Measurements from ENCODE around the gene IDH3G.

IDH3G gene

DNA sequence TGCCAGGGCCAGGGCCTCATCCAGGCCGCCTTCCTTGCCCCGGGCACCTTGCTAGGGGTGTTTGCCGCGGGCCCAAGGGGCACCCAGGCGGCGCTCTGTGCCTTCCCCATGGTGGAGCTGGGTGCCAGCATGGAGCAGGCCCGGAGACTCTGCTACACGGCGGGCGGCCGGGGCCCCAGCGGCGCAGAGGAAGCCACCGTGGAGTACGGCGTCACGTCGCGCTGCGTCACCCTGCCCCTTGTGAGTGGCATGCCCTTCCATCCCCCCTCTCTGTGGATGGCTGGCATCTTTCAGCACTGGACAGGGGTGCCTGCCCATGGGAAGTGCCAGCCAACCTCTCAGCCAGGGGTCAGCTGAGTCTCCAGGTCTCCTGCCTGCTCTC is 26.5 kb downstream of the IDH3G start:
- TF ChIP-seq GATA3 (IDR thresholded peaks at IDR 0.05; ENCODE audit: low read depth, low read length): no peak
- no peak for TF ChIP-seq GATA2 (IDR thresholded peaks at IDR 0.05; ENCODE audit: low read depth, low read length)

DNA sequence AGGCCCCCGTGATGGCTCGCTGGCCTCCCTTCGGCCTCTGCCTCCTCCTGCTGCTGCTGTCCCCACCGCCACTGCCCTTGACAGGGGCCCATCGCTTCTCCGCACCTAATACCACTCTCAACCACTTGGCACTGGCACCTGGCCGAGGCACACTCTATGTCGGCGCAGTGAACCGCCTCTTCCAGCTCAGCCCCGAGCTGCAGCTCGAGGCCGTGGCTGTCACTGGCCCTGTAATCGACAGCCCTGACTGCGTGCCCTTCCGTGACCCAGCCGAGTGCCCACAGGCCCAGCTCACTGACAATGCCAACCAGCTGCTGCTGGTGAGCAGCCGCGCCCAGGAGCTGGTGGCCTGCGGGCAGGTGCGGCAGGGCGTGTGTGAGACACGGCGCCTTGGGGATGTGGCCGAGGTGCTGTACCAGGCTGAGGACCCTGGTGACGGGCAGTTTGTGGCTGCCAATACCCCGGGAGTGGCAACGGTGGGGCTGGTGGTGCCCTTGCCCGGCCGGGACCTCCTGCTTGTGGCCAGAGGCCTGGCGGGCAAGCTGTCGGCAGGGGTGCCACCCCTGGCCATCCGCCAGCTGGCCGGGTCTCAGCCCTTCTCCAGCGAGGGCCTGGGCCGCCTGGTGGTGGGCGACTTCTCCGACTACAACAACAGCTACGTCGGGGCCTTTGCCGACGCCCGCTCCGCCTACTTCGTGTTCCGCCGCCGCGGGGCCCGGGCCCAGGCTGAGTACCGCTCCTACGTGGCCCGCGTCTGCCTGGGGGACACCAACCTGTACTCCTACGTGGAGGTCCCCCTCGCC is 27.1 kb downstream of the IDH3G start:
- TF ChIP-seq GATA2 (IDR thresholded peaks at IDR 0.05; ENCODE audit: low read depth, low read length) (no peak), GATA3 (IDR thresholded peaks at IDR 0.05; ENCODE audit: low read depth, low read length) (no peak)

DNA sequence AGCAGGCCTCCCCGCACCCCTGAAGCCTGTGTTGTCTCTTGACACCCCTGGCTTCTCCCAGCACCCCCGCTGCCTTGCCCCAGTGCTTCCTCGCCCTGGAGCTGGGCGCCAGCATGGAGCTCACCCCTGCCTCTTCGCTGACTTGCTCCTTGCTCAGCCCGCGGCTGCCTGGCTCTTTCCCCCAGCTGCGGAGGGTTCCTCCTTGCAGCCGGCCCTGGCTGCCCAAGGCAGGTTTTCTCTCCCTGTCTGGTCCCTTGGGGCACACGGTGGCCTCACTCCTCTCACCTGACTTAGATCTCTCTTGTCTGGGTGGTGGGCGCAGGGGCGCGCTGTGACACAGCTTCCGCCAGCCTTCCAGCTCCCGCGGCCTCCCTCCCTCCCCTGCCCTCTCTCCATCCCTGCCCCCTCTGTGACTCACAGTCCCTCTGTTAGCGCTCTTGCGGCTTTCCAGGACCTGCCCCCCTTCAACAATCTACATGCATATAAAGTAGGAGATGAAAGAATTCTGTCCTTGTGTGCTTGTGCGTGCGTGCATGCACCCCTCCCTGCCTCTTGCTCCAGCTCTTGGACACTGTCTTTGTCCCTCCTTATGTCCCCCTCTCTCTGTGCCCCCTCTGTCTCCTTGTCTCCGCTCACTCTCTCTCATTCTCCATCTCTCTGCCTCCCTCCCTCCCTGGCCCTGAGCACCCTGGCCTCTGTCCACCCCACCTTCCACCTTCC is 27.9 kb downstream of the IDH3G start:
- TF ChIP-seq GATA2 (IDR thresholded peaks at IDR 0.05; ENCODE audit: low read depth, low read length) (no peak), GATA3 (IDR thresholded peaks at IDR 0.05; ENCODE audit: low read depth, low read length) (no peak)

DNA sequence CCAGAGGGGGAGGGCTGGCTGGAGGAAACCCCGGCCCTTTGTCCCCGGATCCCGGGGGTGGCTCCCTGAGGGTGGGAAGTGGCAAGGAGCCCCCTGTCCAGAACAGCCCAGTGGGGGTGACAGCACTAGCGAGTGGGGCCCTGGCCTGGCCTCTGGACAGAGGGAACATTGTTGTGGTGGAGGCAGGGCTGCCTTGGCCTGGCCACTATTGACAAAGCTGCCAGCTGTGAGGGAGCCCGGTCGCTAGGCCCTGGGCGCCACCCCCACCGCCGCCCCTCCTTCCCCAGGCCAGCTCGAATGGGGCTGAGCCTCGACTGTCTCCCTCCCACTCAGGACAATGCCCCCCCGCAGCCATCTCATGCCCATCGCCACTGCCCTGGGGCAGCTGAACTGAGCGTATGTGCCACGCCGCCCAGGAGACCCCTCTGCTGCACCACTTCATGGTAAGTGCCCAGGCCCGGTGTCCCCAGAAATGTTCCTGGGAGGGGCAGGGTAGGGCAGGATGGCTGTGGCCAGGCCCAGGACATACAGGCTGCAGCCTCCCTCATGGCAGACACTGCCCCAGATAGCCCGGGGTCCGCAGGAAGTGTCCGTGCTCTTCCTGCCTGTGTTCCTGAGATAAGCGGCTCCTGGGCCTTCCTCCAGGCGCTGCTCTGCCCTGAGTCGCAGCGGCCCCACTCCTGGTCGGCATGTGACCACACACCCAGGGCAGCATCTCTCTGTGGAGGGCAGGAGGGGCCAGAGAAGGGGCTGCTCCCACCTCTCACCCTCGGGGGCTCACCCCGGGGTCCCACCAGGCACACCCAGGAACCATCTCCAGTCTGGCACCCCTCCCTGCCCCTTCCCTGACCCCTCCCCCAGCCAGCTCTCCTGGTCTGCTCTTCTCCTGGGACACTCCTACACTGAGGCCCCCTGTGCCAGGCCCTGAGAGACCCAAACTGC is 28.8 kb downstream of the IDH3G start:
- TF ChIP-seq GATA2 (IDR thresholded peaks at IDR 0.05; ENCODE audit: low read depth, low read length): no peak
- no peak for TF ChIP-seq GATA3 (IDR thresholded peaks at IDR 0.05; ENCODE audit: low read depth, low read length)

DNA sequence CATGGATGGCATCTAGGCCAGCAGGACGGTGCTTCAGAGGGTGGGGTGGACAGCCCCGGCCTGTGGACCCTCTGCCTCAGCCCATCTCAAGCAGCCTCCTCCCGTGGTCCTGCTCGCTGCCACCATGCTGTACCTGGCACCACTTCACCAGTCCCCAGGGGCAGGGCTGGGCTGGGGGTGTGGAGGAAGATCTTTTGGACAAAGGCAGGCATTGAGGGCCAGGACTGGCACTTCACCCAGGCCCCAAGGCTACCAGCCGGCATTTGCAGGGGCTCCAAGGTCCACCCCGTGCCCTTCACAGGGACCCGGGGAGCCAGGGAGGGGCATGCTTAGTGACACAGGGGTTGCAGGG is 29.4 kb downstream of the IDH3G start:
- TF ChIP-seq GATA3 (IDR thresholded peaks at IDR 0.05; ENCODE audit: low read depth, low read length): no peak
- TF ChIP-seq GATA2 (IDR thresholded peaks at IDR 0.05; ENCODE audit: low read depth, low read length): no peak

DNA sequence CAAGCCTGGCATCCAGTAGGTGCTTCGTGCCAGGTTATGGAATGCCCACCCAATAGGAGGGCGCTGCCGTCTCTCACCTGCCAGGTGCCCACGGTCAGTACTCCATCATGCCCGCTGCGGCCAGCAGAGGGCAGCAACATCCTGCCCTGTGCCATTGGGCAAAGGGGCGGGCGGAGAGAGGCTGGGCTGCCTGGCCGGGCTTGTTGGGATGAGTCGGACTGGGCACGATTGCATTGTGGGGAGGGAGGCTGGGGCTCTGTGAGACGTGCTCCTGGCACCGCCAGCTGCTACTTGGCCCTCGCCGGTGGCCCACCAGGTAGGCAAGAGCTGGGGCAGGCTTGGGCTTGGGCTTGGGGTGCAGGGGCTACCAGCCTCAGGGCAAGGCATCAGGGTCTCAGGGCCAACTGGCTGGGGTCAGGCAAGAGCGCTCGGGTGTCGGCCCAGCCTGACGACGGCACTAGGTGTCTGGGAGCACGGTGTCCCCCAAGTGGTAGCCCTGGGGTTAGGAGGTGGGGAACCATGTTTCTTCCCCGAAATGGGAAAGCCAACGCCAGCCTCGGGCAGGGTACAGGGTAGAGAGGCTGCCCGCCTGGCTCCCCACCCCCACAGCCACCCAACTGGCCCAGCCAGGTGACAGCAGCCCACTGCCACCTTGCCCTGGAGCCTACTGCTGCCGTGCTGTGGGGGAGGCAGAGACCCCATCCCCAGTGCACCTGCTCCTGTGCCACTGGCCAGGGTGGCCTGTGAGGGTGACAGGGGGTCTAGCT is 30.0 kb downstream of the IDH3G start, which contains the start of gene PLXNB3:
Gene PLXNB3, plus strand, starts transcription at position 261 of the 767 bp plus-strand sequence. CDS start 1,287 bp downstream, outside the sequence.
- no peak for TF ChIP-seq GATA3 (IDR thresholded peaks at IDR 0.05; ENCODE audit: low read depth, low read length)
- TF ChIP-seq GATA2 (IDR thresholded peaks at IDR 0.05; ENCODE audit: low read depth, low read length): no peak

DNA sequence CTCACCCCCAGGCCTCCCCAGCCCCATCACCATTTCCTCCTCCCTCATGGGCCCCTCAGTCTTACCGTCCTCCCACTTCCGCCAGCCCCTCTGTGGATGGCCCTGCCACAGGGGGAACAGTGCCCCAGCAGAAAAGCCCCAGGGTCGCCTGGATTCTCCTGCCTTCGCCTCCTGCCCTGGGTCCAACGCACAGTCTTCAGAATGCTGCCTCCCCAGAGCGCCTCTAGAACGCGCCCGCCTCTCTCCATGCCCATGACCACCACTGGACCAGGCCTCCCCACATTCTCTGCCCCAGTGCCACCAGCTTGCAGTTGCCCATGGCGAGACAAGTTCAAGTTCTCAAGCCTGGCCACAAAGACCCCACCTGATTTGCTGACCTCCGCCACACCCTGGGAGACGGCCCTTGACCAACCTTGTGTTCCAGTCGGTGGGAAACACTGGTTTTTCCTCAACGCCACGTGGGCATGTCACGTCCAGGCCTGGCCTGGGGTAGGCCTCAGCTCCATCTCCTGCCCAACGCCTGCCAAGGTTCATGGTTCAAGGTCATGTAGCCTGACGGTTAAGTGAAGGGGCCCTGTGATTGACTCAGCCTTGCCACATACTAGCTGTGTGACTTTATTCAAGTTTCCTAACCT is 30.8 kb downstream of the IDH3G start:
- no peak for TF ChIP-seq GATA2 (IDR thresholded peaks at IDR 0.05; ENCODE audit: low read depth, low read length)
- TF ChIP-seq GATA3 (IDR thresholded peaks at IDR 0.05; ENCODE audit: low read depth, low read length): no peak

DNA sequence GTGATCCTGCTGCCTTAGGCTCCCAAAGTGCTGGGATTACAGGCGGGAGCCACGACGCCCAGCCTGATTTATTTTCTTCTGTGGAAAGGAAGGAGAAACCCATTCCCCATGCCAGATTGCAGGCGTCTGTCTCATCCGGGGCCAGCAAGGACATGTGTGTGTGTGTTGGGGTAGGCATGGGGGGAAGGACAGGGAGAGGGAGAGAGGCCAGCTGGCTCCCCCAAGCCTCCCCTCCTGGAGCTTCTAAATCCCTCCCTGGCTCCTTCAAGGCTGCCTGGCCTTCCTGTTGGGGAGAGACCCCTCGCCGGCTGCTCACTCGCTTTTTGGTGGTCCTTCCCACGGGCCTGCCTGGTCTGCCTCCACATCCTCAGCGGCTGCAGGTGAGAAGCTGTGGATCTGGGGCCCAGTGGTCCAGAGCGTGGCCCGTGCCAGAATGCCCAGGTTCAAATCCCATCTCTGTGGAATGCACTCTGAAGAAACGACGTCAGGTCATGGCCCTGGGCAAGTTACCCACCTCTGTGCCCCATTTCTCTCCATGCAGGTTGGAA is 31.5 kb downstream of the IDH3G start:
- TF ChIP-seq GATA3 (IDR thresholded peaks at IDR 0.05; ENCODE audit: low read depth, low read length) (no peak), GATA2 (IDR thresholded peaks at IDR 0.05; ENCODE audit: low read depth, low read length) (no peak)

DNA sequence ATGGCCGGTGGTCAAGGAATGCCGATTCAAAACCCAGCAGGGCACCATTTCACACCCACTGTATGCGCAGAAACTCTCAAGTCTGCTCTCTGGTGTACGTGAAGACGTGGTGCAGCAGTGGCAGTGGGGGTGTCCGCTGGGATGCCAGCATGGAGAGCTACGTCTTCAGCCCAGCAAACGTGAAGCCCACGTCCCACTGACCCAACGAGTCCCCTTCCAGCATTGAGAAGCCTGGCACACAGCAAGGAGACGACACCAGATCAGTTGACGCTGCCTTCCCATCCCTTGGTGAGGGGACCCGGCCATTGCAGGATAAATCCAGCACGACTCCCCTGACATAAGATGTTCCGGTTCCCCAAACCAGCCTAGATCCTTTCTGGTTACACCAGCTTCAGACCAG is 32.3 kb downstream of the IDH3G start:
- TF ChIP-seq GATA2 (IDR thresholded peaks at IDR 0.05; ENCODE audit: low read depth, low read length) (no peak), GATA3 (IDR thresholded peaks at IDR 0.05; ENCODE audit: low read depth, low read length) (no peak)

DNA sequence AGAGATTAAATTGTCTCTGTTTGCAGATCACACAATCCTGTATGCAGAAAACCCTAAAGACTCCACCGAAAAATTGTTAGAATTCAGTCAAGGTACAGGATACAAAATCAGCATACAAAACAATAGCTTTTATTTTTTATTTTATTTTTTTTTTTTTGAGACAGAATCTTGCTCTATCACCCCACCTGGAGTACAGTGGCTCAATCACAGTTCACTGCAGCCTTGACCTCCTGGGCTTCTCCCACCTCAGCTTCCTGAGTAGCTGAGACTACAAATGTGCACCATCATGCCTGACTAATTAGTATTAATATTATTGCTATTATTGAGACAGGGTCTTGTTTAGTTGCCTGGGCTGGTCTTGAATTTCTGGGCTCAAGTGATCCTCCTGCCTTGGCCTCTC is 39.0 kb downstream of the IDH3G start:
- TF ChIP-seq GATA2 (IDR thresholded peaks at IDR 0.05; ENCODE audit: low read depth, low read length) (no peak), GATA3 (IDR thresholded peaks at IDR 0.05; ENCODE audit: low read depth, low read length) (no peak)

DNA sequence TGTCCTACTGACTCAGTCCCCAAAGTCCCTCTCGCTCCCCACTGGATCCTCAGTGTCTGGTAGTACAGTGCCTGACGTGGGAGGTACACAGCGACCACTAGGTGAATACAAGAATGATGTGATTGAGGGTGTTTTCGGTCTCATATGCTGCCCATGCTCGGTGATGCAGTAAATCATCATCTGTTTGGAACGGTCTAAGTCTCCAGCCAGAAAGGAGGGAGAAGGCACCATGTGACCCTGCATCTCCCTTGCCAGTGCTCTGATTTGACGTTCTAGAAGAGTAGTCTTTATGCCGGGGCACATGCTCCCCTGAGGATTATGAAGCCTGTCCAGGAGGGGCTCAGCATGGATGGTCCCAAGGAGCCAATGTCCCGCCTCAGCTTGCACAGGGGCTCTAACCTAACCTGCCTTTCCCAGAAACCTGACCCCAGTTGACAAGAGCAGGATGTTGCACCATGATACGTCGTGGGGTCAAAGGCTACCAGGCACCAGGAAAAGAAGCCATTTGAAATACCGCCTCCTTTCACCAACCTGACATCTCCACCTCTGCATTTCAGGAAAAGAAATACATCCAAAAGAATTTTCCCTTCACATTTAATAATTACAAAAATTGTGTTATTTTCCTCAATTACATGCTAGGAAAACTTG is 43.9 kb downstream of the IDH3G start:
- TF ChIP-seq GATA2 (IDR thresholded peaks at IDR 0.05; ENCODE audit: low read depth, low read length): no peak

DNA sequence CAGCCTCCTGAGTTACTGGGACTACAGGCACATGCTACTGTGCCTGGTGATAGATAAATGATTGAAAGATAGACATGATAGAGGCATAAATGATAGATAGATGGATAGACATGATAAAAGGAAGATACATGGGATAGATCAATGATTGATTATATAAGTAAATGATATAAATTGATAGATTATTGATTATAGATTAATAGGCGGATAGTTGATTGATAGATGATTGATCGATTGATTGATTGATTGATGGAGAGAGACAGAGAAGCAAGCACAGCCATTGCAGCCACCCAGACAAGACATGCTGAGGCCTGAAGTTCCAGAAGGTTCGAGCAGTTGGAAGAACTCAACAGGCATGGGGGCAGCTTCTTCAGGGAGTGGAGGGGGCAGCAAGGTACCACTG is 47.8 kb downstream of the IDH3G start:
- TF ChIP-seq GATA2 (IDR thresholded peaks at IDR 0.05; ENCODE audit: low read depth, low read length): no peak
- no peak for TF ChIP-seq GATA3 (IDR thresholded peaks at IDR 0.05; ENCODE audit: low read depth, low read length)
